ENCODE results near the gene RAD51B.

DNA sequence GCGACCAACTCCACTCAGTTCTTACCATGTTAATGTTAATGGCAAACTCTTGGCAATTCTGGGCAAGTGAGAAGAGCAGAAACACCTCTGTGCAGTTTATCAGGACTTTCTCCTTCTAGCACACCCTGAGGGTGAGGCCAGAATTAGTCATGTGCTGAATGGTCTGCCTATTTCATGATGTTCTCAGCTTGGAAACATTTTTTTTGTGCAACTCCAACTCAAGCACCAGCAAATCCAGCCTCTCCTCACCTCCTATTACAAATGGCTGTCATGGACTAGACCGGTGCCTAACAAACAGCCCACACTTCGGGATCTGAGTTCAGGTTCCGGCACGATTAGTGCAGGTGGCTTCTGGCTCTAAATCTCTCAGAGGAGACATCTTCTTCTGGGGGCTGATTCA, 727.3 kb downstream of the RAD51B start:
- no peak for TF ChIP-seq CTCF (IDR thresholded peaks at IDR 0.05)
- no peak for TF ChIP-seq POLR2AphosphoS5 (IDR thresholded peaks at IDR 0.05; ENCODE audit: insufficient read depth in 1 of 2, low read depth in 1 of 2)
- no peak for TF ChIP-seq POLR2A (IDR thresholded peaks at IDR 0.05)

Data from vagina (tissue), 2 donors.